SW480 (cell line): ENCODE data around the gene HELT.
"Not testable (repeated sequence)": the region's sequence is repeated elsewhere in the genome, so short reads cannot be mapped to it uniquely, and the experiment has no call there.

Experiments
- DNase-seq: peaks from one replicate; pipeline ENCODE4 v3.0.0-alpha.2; 2016; ENCODE audit warnings: low spot score

The HELT gene

GRCh38 chr4:185017964-185018772 is at the start of gene HELT:
HELT (plus strand) TSS chr4:185018490; CDS start chr4:185018929, 439 bp downstream.
- peak; percentile 36 for DNase-seq

GRCh38 chr4:184968784-184969201 is 49.5 kb upstream of the HELT start:
- peak; percentile 41 for DNase-seq

GRCh38 chr4:184969610-184970009 is 48.7 kb upstream of the HELT start:
- no peak for DNase-seq

GRCh38 chr4:184972991-184973390 is 45.3 kb upstream of the HELT start:
- no peak for DNase-seq

DNA sequence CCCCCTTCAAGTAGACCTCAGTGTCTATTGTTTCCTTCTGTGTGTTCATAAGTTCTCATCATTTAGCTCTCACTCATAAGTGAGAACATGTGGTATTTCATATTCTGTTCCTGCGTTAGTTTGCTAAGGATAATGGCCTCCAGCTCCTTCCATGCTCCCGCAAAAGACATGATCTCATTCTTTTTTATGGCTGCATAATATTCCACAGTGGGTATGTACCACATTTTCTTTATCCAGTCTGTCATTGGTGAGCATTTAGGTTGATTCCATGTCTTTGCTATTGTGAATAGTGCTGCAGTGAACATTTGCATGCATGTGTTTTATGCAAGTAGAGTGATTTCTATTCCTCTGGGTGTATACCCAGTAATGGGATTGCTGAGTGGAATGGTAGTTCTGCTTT is 41.9 kb upstream of the HELT start:
- not testable (repeated sequence) for DNase-seq

- DNase-seq = no peak
Measured at GRCh38 chr4:184977747-184978146, 40.5 kb upstream of the HELT start.

DNA sequence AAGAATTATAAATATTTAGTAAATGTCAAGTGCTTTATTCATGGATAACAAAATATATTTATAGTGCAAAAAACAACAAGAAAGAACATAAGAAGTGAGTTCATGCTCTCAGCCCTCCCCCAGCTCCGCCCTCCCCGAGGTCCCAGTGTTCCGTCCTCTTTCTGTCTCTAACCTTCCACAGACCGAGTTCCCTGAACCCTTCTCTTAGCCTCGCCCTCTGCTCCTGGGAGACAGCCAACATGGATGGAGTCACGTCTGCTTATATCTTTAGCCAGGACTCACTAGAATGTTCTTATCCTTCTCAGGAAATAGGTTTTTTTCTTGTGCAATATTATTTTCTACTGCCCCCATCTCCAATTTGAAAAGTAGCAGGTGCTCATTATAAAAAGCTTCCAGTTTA is 40.1 kb upstream of the HELT start:
- no peak for DNase-seq

- DNase-seq = no peak
Measured at GRCh38 chr4:184979461-184980124, 38.7 kb upstream of the HELT start.

DNA sequence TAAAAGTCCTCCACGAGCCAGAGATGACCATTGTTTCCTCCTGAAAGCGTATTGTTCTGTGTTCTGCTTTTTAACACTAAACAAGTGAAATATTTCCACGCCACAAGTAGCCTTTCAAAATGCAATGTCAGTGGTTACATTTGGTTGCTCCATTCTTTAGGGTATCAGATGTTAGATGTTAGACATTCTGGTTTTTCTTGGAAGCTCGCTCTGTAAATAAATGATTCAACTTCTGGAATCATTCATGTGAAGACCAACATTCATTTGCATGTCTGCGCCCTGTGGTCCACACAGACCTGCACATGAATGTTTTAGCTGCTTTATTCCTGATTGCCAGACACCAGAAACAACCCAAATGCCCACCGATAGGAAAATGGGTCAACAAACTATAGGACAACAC is 38.0 kb upstream of the HELT start:
- no peak for DNase-seq

- DNase-seq = peak; percentile 79
Measured at GRCh38 chr4:184983672-184984356, 34.5 kb upstream of the HELT start.

DNA sequence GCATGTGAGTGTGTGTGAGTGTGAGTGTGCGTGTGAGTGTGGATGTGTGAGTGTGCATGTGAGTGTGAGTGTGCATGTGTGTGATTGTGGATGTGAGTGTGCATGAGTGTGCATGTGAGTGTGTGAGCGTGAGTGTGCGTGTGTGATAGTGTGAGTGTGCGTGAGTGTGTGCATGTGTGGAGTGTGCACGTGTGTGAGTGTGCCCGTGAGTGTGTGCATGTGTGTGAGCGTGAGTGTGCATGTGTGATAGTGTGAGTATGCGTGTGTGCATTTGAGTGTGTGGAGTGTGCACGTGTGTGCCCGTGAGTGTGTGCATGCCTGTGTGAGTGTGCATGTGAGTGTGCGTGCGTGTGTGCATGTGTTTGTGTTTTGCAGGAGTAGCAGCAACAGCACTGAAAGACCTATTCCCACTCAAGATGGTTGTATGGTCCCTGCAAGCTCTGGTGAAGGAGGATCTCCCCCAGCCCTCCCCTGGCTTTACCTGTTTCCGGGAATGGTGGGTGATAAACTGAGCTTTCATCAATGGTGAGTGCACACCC is 30.7 kb upstream of the HELT start:
- no peak for DNase-seq

GRCh38 chr4:184988611-184989010 is 29.7 kb upstream of the HELT start:
- no peak for DNase-seq

DNA sequence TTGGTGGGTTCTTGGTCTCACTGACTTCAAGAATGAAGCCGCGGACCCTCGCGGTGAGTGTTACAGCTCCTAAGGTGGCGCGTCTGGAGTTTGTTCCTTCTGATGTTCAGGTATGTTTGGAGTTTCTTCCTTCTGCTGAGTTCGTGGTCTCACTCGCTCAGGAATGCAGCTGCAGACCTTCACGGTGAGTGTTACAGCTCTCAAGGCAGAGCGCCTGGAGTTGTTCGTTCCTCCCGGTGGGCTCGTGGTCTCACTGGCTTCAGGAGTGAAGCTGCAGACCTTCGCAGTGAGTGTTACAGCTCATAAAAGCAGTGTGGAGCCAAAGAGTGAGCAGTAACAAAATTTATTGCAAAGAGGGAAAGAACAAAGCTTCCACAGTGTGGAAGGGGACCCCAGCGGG is 29.0 kb upstream of the HELT start:
- not testable (repeated sequence) for DNase-seq

DNA sequence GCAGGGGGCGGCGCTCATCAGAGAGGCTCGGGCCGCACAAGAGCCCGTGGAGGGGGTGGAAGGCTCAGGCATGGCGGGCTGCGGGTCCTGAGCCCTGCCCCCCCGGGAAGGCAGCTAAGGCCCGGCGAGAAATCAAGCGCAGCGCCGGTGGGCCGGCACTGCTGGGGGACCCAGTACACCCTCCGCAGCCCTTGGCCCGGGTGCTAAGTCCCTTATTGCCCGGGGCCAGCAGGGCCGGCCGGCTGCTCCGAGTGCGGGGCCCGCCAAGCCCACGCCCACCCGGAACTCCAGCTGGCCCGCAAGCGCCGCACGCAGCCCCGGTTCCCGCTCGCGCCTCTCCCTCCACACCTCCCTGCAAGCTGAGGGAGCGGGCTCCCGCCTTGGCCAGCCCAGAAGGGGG is 28.2 kb upstream of the HELT start:
- DNase-seq = not testable (repeated sequence)

- no peak for DNase-seq
Measured at GRCh38 chr4:184991860-184992259, 26.4 kb upstream of the HELT start.

GRCh38 chr4:184992422-184992821 is 25.9 kb upstream of the HELT start:
- DNase-seq = no peak

- no peak for DNase-seq
Measured at GRCh38 chr4:184993247-184993646, 25.0 kb upstream of the HELT start.

- no peak for DNase-seq
Measured at GRCh38 chr4:184994010-184994622, 24.2 kb upstream of the HELT start.

- DNase-seq = no peak
Measured at GRCh38 chr4:184994623-184995010, 23.7 kb upstream of the HELT start.

- DNase-seq = not testable (repeated sequence)
Measured at GRCh38 chr4:184997656-184998055, 20.6 kb upstream of the HELT start.

- no peak for DNase-seq
Measured at GRCh38 chr4:185002784-185003183, 15.5 kb upstream of the HELT start.
